Liver (tissue), 9 donors: ENCODE data around the gene CFAP44. TPM values are rescaled to one million over a fixed set of nuclear protein-coding genes. Genes with fewer than 3 reads are reported as not detected.

Experiments used
- DNase-seq: peaks from one replicate; pipeline ENCODE4 v3.0.0-alpha.2; 2017; ENCODE audit warnings: low spot score
- H3K27ac ChIP-seq, 2 donors: one replicate each; pipeline ENCODE4 v1.7.0; 2013; ENCODE audit warnings: inconsistent platforms in 2 of 2, low read length in 2 of 2, control low read depth in 1 of 2, low read depth in 1 of 2, mild to moderate bottlenecking in 1 of 2
- H3K27me3 ChIP-seq, 4 donors: one replicate each; pipeline versions ENCODE4 v1.6.1 to v1.7.0; 2013; ENCODE audit warnings: low read length in 3 of 4, inconsistent platforms in 1 of 4, mild to moderate bottlenecking in 1 of 4, moderate library complexity in 1 of 4; ENCODE audit not compliant: control insufficient read depth in 4 of 4, insufficient read depth in 4 of 4
- H3K36me3 ChIP-seq, 4 donors: one replicate each; pipeline versions ENCODE4 v1.6.1 to v1.7.0; 2013; ENCODE audit warnings: low read length in 3 of 4, mild to moderate bottlenecking in 3 of 4, low read depth in 1 of 4, moderate library complexity in 1 of 4; ENCODE audit not compliant: control insufficient read depth in 4 of 4, insufficient read depth in 3 of 4
- H3K4me1 ChIP-seq, 4 donors: one replicate each; pipeline versions ENCODE4 v1.6.1 to v1.7.0; 2013; ENCODE audit warnings: low read length in 3 of 4, mild to moderate bottlenecking in 3 of 4, moderate library complexity in 1 of 4; ENCODE audit not compliant: control insufficient read depth in 4 of 4, insufficient read depth in 4 of 4
- H3K4me3 ChIP-seq, 3 donors: one replicate each; pipeline versions ENCODE4 v1.6.1 to v1.7.0; 2013; ENCODE audit warnings: low read length in 3 of 3, control low read depth in 1 of 3, low read depth in 1 of 3, mild to moderate bottlenecking in 1 of 3
- H3K9ac ChIP-seq, 2 donors: one replicate each; pipeline ENCODE4 v1.7.0; 2013; ENCODE audit warnings: low read length in 2 of 2, mild to moderate bottlenecking in 2 of 2, moderate library complexity in 2 of 2, control low read depth in 1 of 2, low read depth in 1 of 2
- H3K9me3 ChIP-seq, 4 donors: one replicate each; pipeline versions ENCODE4 v1.6.1 to v1.7.0; 2013; ENCODE audit warnings: low read length in 3 of 4; ENCODE audit not compliant: control insufficient read depth in 4 of 4
- CTCF ChIP-seq: fragments of 150-350 bp; IDR thresholded peaks from 2 replicates; pipeline ENCODE4 v1.5.1; 2017; ENCODE audit warnings: improper control_type of control experiment, low read depth, low read length; ENCODE audit not compliant: missing input control
- EGR1 ChIP-seq, 2 donors: IDR thresholded peaks; 2 replicates each; pipeline ENCODE4 v1.6.1; 2016 to 2018; ENCODE audit warnings: antibody characterized with exemption in 2 of 2, low read depth in 2 of 2
- FOXA2 ChIP-seq: IDR thresholded peaks from 2 replicates; pipeline ENCODE4 v1.6.1; 2016; ENCODE audit warnings: antibody characterized with exemption
- GABPA ChIP-seq, 2 donors: IDR thresholded peaks in 1 of 2; conservative IDR thresholded peaks in 1 of 2; 2 replicates each; pipeline ENCODE4 v1.6.1; 2016; ENCODE audit warnings: antibody characterized with exemption in 2 of 2, mild to moderate bottlenecking in 1 of 2, moderate library complexity in 1 of 2
- HNF4A ChIP-seq, 2 donors: conservative IDR thresholded peaks; 2 replicates each; pipeline ENCODE4 v1.6.1; 2016; ENCODE audit warnings: antibody characterized with exemption in 2 of 2, mild to moderate bottlenecking in 2 of 2
- HNF4G ChIP-seq: IDR thresholded peaks from 2 replicates; pipeline ENCODE4 v1.6.1; 2016; ENCODE audit warnings: antibody characterized with exemption
- JUND ChIP-seq, 2 donors: IDR thresholded peaks; 2 replicates each; pipeline ENCODE4 v1.6.1; 2016; ENCODE audit warnings: antibody characterized with exemption in 2 of 2
- MAX ChIP-seq: IDR thresholded peaks from 2 replicates; pipeline ENCODE4 v1.6.1; 2016; ENCODE audit warnings: antibody characterized with exemption
- NR2F2 ChIP-seq: IDR thresholded peaks from 2 replicates; pipeline ENCODE4 v1.6.1; 2016; ENCODE audit warnings: antibody characterized with exemption
- RAD21 ChIP-seq, 2 donors: IDR thresholded peaks; 2 replicates each; pipeline ENCODE4 v1.6.1; 2016; ENCODE audit warnings: antibody characterized with exemption in 2 of 2, mild to moderate bottlenecking in 2 of 2
- REST ChIP-seq: IDR thresholded peaks from 2 replicates; pipeline ENCODE4 v1.6.1; 2016; ENCODE audit warnings: antibody characterized with exemption, mild to moderate bottlenecking
- RXRA ChIP-seq, 2 donors: IDR thresholded peaks; 2 replicates each; pipeline ENCODE4 v1.6.1; 2017 to 2018; ENCODE audit warnings: antibody characterized with exemption in 2 of 2, mild to moderate bottlenecking in 1 of 2
- SP1 ChIP-seq: IDR thresholded peaks from 2 replicates; pipeline ENCODE4 v1.6.1; 2018; ENCODE audit warnings: antibody characterized with exemption, mild to moderate bottlenecking
- TAF1 ChIP-seq: conservative IDR thresholded peaks from 2 replicates; pipeline ENCODE4 v1.6.1; 2016; ENCODE audit warnings: antibody characterized with exemption, mild to moderate bottlenecking
- YY1 ChIP-seq: IDR thresholded peaks from 2 replicates; pipeline ENCODE4 v1.6.1; 2016; ENCODE audit warnings: antibody characterized with exemption, mild to moderate bottlenecking
- WGBS: extraction: QIAGEN DNeasy Blood & Tissue Kit; methylation state at CpG from one replicate; pipeline ENCODE4 v1.1.7; 2013; 5-methylcytosine and 5-hydroxymethylcytosine counted together
- polyA plus RNA-seq, 2 donors: library from polyadenylated mRNA; stranded (reverse) in 1 of 2; unstranded in 1 of 2; fragments of 200-250 nt in 1 of 2; fragments of >200 nt in 1 of 2; fragmentation: Nextera tagmentation in 1 of 2; extraction: Ambion mirVana in 1 of 2; gene quantifications; one replicate each; pipeline versions ENCODE4 v1.2.1 to v1.2.3, GENCODE V29; 2013 to 2015
- total RNA-seq, 2 donors: library from RNA; depleted of rRNA; stranded (reverse); fragments of >200 nt; gene quantifications; one replicate each; pipeline ENCODE4 v1.2.3, GENCODE V29; 2014
- donor health status: healthy.
- donor health status: healthy.
- donor health status: healthy.
- donor health status: healthy.
- donor health status: healthy.

Gene CFAP44
- total and polyA plus RNA-seq, 4 donors = 0.56 to 7.6 (median 1.1) TPM

GRCh38 chr3:113428581-113428980 lies 12.7 kb downstream of the CFAP44 start (continued):
- TF ChIP-seq CTCF (no peak), EGR1 (IDR thresholded peaks at IDR 0.05; ENCODE audit: low read depth in 2 of 2) (no peak), NR2F2 (no peak), GABPA (IDR thresholded peaks at IDR 0.05 in 1 of 2, conservative IDR thresholded peaks at IDR 0.05 in 1 of 2) (no peak), MAX (no peak)

- no peak for TF ChIP-seq GABPA (IDR thresholded peaks at IDR 0.05 in 1 of 2, conservative IDR thresholded peaks at IDR 0.05 in 1 of 2)
- TF ChIP-seq REST = no peak
- no peak for TF ChIP-seq RXRA (IDR thresholded peaks at IDR 0.05)
- TF ChIP-seq YY1 = no peak
- TF ChIP-seq RAD21 (IDR thresholded peaks at IDR 0.05) = no peak
- TF ChIP-seq FOXA2 = no peak
- no peak for TF ChIP-seq HNF4A (conservative IDR thresholded peaks at IDR 0.05)
- no peak for TF ChIP-seq TAF1
- no peak for TF ChIP-seq EGR1 (IDR thresholded peaks at IDR 0.05; ENCODE audit: low read depth in 2 of 2)
- TF ChIP-seq HNF4G = no peak
- TF ChIP-seq JUND (IDR thresholded peaks at IDR 0.05) = no peak
- no peak for TF ChIP-seq NR2F2
- TF ChIP-seq SP1 = no peak
- no peak for TF ChIP-seq CTCF
- Histone ChIP-seq H3K27me3 (no peaks in the 10 kb centered on the region), H3K9ac (no peak overlapping the region), H3K27ac (no peak overlapping the region), H3K9me3 (peaks cover 2 to 8% (median 4%) of the 10 kb centered on the region in 4 donors), H3K4me1 (no peaks in the 10 kb centered on the region), H3K36me3 (peaks cover 3 to 25% (median 22%) of the 10 kb centered on the region in 4 donors), H3K4me3 (no peak overlapping the region)
- no peak for DNase-seq
- 77% methylated on average over 4 of the region's 4 CpGs for WGBS
These were observed 17.6 kb downstream of the CFAP44 start for GRCh38 chr3:113423699-113424098.
